HEK293 (cell line): ENCODE measurements around the gene KIAA1671.

Experiments
- CTCF ChIA-PET: fragments of 350-600 bp; formaldehyde crosslinking; extraction: SDS; loops from one replicate; lab custom pipeline; 2021; ENCODE audit warnings: antibody characterized with exemption; lab: Yijun Ruan, JAX
- POLR2A ChIA-PET: fragments of 300-600 bp; formaldehyde crosslinking; extraction: SDS; loops from one replicate; lab custom pipeline; 2020; ENCODE audit warnings: antibody characterized with exemption, inconsistent platforms; lab: Yijun Ruan, JAX
- H3K27ac ChIP-seq: fragments of 200-500 bp; sonication (Bioruptor generic); 2 replicates; pipeline ENCODE4 v1.5.1; 2014; ENCODE audit warnings: low read depth, low read length, control low read depth, inconsistent platforms; ENCODE audit errors: extremely low read depth
- H3K36me3 ChIP-seq, 2 experiments: fragments of 200-500 bp in 1 of 2; sonication (Bioruptor generic) in 1 of 2; 1 replicate in 1 of 2; 2 replicates in 1 of 2; pipeline ENCODE4 v1.5.1; 2014 to 2017; ENCODE audit warnings: inconsistent platforms in 2 of 2, low read length in 2 of 2; ENCODE audit not compliant: control insufficient read depth in 2 of 2, insufficient read depth in 1 of 2
- H3K4me1 ChIP-seq: fragments of 200-500 bp; sonication (Bioruptor generic); 2 replicates; pipeline ENCODE4 v1.5.1; 2014; ENCODE audit warnings: mild to moderate bottlenecking, low read length, inconsistent platforms; ENCODE audit not compliant: control insufficient read depth, insufficient read depth
- H3K4me3 ChIP-seq: 2 replicates; pipeline ENCODE4 v1.5.1; 2011; ENCODE audit warnings: low read depth, mild to moderate bottlenecking, control low read depth, low read length, moderate library complexity
- H3K9me3 ChIP-seq: fragments of 200-500 bp; sonication (Bioruptor generic); 2 replicates; pipeline ENCODE4 v1.5.1; 2014; ENCODE audit warnings: low read depth, low read length, inconsistent platforms; ENCODE audit not compliant: control insufficient read depth, insufficient read depth
- GLIS2 ChIP-seq: fragments of 450-650 bp; formaldehyde crosslinking; IDR thresholded peaks from 2 replicates; pipeline ENCODE4 v1.5.1; 2016; ENCODE audit warnings: missing biosample characterization, missing genetic modification characterization
- RBAK ChIP-seq: fragments of 450-650 bp; formaldehyde crosslinking; IDR thresholded peaks from 2 replicates; pipeline ENCODE4 v1.5.1; 2016; ENCODE audit warnings: missing biosample characterization, missing genetic modification characterization
- SP2 ChIP-seq: fragments of 450-650 bp; formaldehyde crosslinking; IDR thresholded peaks from 2 replicates; pipeline ENCODE4 v1.5.1; 2016; ENCODE audit warnings: missing biosample characterization, missing genetic modification characterization
- ZBTB1 ChIP-seq: fragments of 450-650 bp; formaldehyde crosslinking; IDR thresholded peaks from 2 replicates; pipeline ENCODE4 v1.5.1; 2016; ENCODE audit warnings: missing biosample characterization, missing genetic modification characterization
- ZBTB17 ChIP-seq: fragments of 450-650 bp; formaldehyde crosslinking; IDR thresholded peaks from 2 replicates; pipeline ENCODE4 v1.5.1; 2016; ENCODE audit warnings: missing biosample characterization, missing genetic modification characterization
- ZNF10 ChIP-seq: fragments of 450-650 bp; formaldehyde crosslinking; IDR thresholded peaks from 2 replicates; pipeline ENCODE4 v1.5.1; 2017; ENCODE audit warnings: missing biosample characterization, missing genetic modification characterization
- ZNF37A ChIP-seq: fragments of 450-650 bp; IDR thresholded peaks from 2 replicates; pipeline ENCODE4 v1.5.1; 2018; ENCODE audit warnings: missing biosample characterization, missing genetic modification characterization
- ZNF513 ChIP-seq: fragments of 450-650 bp; IDR thresholded peaks from 2 replicates; pipeline ENCODE4 v1.5.1; 2018; ENCODE audit warnings: missing biosample characterization, missing genetic modification characterization
- ZNF514 ChIP-seq: fragments of 450-650 bp; formaldehyde crosslinking; IDR thresholded peaks from 2 replicates; pipeline ENCODE4 v1.5.1; 2016; ENCODE audit warnings: missing biosample characterization, missing genetic modification characterization
- ZNF530 ChIP-seq: fragments of 450-650 bp; formaldehyde crosslinking; IDR thresholded peaks from 2 replicates; pipeline ENCODE4 v1.5.1; 2016; ENCODE audit warnings: low read depth, missing biosample characterization, missing genetic modification characterization
- ZNF561 ChIP-seq: fragments of 450-650 bp; IDR thresholded peaks from 2 replicates; pipeline ENCODE4 v1.5.1; 2018; ENCODE audit warnings: missing biosample characterization, missing genetic modification characterization, borderline replicate concordance
- ZNF600 ChIP-seq: fragments of 450-650 bp; formaldehyde crosslinking; IDR thresholded peaks from 2 replicates; pipeline ENCODE4 v1.5.1; 2016; ENCODE audit warnings: missing biosample characterization, missing genetic modification characterization
- ZNF76 ChIP-seq: fragments of 450-650 bp; formaldehyde crosslinking; IDR thresholded peaks from 2 replicates; pipeline ENCODE4; 2016; ENCODE audit warnings: low read depth, missing biosample characterization, missing genetic modification characterization, borderline replicate concordance
- ZNF843 ChIP-seq: fragments of 450-650 bp; formaldehyde crosslinking; IDR thresholded peaks from 2 replicates; pipeline ENCODE4 v1.5.1; 2016; ENCODE audit warnings: missing biosample characterization, missing genetic modification characterization
- TF ChIP-seq, protein P1 (sequence below): fragments of 450-650 bp; formaldehyde crosslinking; IDR thresholded peaks from 2 replicates; pipeline ENCODE4 v1.5.1; 2017; ENCODE audit warnings: missing biosample characterization, missing genetic modification characterization
- TF ChIP-seq, protein P2 (sequence below): fragments of 450-650 bp; formaldehyde crosslinking; IDR thresholded peaks from 2 replicates; pipeline ENCODE4 v1.5.1; 2016; ENCODE audit warnings: missing biosample characterization, missing genetic modification characterization

Gene KIAA1671

DNA sequence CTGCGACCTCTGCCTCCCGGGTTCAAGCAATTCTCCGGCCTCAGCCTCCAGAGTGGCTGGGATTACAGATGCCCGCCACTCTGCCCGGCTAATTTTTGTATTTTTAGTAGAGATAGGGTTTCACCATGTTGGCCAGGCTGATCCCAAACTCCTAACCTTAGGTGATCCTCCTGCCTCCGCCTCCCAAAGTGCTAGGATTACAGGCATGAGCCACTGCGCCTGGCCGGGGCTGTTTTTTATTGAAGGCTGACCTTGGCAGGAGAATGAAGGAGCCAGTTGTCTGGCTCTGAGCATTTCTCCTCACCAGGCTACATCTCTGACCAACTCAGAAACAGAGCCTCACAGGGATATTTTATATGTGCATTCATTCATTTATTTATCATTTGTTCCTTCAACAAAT, 2.3 kb downstream of the KIAA1671 start (continued):
- TF ChIP-seq ZNF513 (no peak), SP2 (tag by site-specific recombination) (no peak)
- TF ChIP-seq, protein P1, sequence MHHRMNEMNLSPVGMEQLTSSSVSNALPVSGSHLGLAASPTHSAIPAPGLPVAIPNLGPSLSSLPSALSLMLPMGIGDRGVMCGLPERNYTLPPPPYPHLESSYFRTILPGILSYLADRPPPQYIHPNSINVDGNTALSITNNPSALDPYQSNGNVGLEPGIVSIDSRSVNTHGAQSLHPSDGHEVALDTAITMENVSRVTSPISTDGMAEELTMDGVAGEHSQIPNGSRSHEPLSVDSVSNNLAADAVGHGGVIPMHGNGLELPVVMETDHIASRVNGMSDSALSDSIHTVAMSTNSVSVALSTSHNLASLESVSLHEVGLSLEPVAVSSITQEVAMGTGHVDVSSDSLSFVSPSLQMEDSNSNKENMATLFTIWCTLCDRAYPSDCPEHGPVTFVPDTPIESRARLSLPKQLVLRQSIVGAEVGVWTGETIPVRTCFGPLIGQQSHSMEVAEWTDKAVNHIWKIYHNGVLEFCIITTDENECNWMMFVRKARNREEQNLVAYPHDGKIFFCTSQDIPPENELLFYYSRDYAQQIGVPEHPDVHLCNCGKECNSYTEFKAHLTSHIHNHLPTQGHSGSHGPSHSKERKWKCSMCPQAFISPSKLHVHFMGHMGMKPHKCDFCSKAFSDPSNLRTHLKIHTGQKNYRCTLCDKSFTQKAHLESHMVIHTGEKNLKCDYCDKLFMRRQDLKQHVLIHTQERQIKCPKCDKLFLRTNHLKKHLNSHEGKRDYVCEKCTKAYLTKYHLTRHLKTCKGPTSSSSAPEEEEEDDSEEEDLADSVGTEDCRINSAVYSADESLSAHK (tag by site-specific recombination) = no peak

DNA sequence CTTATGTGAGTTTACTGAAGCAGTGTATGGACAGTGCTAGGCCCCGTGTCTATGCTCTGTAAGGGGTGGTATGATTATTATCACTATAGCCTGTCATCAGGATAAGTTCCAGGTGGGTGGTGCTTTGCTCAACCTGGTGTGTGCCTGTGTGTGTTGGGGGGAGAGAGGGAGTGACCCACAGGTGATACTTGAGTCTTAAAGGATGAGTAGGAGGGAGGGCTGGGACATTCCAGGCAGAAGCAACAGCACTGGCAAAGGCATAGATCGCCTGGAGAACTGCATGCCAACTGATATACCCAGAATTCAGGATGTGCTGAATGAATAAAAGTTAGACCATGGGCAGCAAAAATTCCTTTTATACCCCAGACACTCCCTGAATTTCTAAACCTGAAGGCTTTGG, 4.5 kb downstream of the KIAA1671 start:
- CTCF ChIA-PET = interaction anchor here (0.6 kb wide), 1 partner anchor 100 kb away, joined by 3 read pairs; no protein-coding TSS in a partner anchor

DNA sequence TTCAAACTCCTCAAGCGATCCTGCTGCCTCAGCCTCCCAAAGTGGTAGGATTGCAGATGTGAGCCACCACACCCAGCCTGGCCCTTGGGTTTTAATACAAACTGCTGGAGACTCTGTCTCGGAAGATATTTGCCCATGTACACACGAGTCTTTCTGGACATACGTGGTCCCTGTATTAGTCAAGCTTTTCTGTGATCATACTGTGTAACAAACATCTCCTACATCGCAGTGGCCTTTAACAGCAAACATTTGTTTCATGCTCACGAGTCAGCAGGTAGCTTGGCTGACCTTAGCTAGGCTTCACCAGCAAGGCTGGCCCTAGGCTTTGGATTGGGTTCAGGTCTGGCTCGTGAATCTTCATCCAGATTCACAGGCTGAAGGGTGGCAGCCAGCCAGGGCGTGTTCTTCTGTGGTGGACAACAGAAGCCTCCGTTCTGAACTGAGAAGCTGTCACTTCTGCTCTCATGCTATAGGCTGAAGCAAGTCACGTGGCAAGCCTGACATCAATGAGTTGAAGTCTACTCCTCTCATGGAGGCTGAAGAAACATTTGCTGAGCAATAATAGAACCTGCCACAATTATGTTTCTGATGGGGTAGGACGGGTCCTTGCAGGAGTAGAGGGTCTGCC, 8.8 kb downstream of the KIAA1671 start:
- Histone ChIP-seq H3K36me3 (peaks cover 0 to 11% of the 10 kb centered on the region in 2 experiments; a peak in 2 of 3 replicates), H3K27ac (no peak overlapping the region), H3K9me3 (no peaks in the 10 kb centered on the region), H3K4me3 (no peak overlapping the region), H3K4me1 (no peaks in the 10 kb centered on the region)
- ChIA-PET POLR2A (no interaction called here), CTCF (interaction anchor here (0.7 to 0.8 kb wide), 2 partner anchors 8 to 22 kb away, joined by 3 read pairs; no protein-coding TSS in a partner anchor)
- no peak for TF ChIP-seq ZBTB1 (tag by site-specific recombination)
- no peak for TF ChIP-seq ZNF76
- TF ChIP-seq ZNF600 (tag by site-specific recombination) = no peak
- no peak for TF ChIP-seq ZNF514
- TF ChIP-seq ZBTB17 (tag by site-specific recombination) = no peak
- TF ChIP-seq RBAK = peak; percentile 82
- no peak for TF ChIP-seq ZNF561 (tag by site-specific recombination)
- TF ChIP-seq, protein P2, sequence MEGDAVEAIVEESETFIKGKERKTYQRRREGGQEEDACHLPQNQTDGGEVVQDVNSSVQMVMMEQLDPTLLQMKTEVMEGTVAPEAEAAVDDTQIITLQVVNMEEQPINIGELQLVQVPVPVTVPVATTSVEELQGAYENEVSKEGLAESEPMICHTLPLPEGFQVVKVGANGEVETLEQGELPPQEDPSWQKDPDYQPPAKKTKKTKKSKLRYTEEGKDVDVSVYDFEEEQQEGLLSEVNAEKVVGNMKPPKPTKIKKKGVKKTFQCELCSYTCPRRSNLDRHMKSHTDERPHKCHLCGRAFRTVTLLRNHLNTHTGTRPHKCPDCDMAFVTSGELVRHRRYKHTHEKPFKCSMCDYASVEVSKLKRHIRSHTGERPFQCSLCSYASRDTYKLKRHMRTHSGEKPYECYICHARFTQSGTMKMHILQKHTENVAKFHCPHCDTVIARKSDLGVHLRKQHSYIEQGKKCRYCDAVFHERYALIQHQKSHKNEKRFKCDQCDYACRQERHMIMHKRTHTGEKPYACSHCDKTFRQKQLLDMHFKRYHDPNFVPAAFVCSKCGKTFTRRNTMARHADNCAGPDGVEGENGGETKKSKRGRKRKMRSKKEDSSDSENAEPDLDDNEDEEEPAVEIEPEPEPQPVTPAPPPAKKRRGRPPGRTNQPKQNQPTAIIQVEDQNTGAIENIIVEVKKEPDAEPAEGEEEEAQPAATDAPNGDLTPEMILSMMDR (tag by site-specific recombination) = no peak
- TF ChIP-seq ZNF530 (tag by site-specific recombination) = no peak

More for the DNA sequence above, 4.5 kb downstream of the KIAA1671 start:
- H3K9me3 ChIP-seq = no peaks in the 10 kb centered on the region
- POLR2A ChIA-PET = no interaction called here
- H3K27ac ChIP-seq = no peak overlapping the region
- H3K4me3 ChIP-seq = no peak overlapping the region
- H3K36me3 ChIP-seq = peaks cover 0 to 5% of the 10 kb centered on the region in 2 experiments; a peak in 2 of 3 replicates
- peaks cover 10% of the 10 kb centered on the region; the same call in 1 of the 2 replicates for H3K4me1 ChIP-seq
- TF ChIP-seq GLIS2 (tag by site-specific recombination) (no peak), SP2 (tag by site-specific recombination) (no peak), ZNF10 (tag by site-specific recombination) (no peak), ZBTB17 (tag by site-specific recombination) (peak; percentile 66), ZNF37A (tag by site-specific recombination) (no peak), ZNF843 (tag by site-specific recombination) (no peak)
